NT2/D1 (cell line): ENCODE data around the gene CLSTN3.

Source experiments
- DNase-seq: peaks from one replicate; pipeline ENCODE4 v3.0.0-alpha.2; 2011; ENCODE audit warnings: low read depth, low spot score
- H3K27me3 ChIP-seq: 2 replicates; pipeline ENCODE4 v1.6.0; 2011; ENCODE audit warnings: mild to moderate bottlenecking; ENCODE audit not compliant: insufficient read length, insufficient read depth
- H3K36me3 ChIP-seq: 2 replicates; pipeline ENCODE4 v1.6.1; 2011; ENCODE audit warnings: mild to moderate bottlenecking, low read length, mixed read lengths; ENCODE audit not compliant: insufficient read depth, insufficient read length
- H3K4me1 ChIP-seq: 2 replicates; pipeline ENCODE4 v1.5.1; 2011; ENCODE audit not compliant: insufficient read depth, insufficient read length
- H3K4me3 ChIP-seq: 2 replicates; pipeline ENCODE4 v1.5.1; 2011; ENCODE audit warnings: low read depth; ENCODE audit not compliant: insufficient read length
- H3K9ac ChIP-seq: 2 replicates; pipeline ENCODE4 v1.6.0; 2011; ENCODE audit warnings: low read depth; ENCODE audit not compliant: insufficient read length
- H3K9me3 ChIP-seq: 2 replicates; pipeline ENCODE4 v1.5.1; 2011; ENCODE audit warnings: mild to moderate bottlenecking, low read length; ENCODE audit not compliant: insufficient read depth
- SUZ12 ChIP-seq: IDR thresholded peaks from 2 replicates; pipeline ENCODE4 v1.6.1; 2011; ENCODE audit not compliant: insufficient read length, insufficient read depth; ENCODE audit errors: extremely low read depth
- YY1 ChIP-seq: IDR thresholded peaks from 2 replicates; pipeline ENCODE4 v1.6.1; 2011; ENCODE audit not compliant: insufficient read length, insufficient read depth
- ZNF274 ChIP-seq: IDR thresholded peaks from 2 replicates; pipeline ENCODE4 v1.6.1; 2011; ENCODE audit warnings: mild to moderate bottlenecking, low read depth, low read length

Gene CLSTN3

GRCh38 chr12:7206691-7207090 is 76.5 kb downstream of the CLSTN3 start:
- Histone ChIP-seq H3K9ac (no peak overlapping the region), H3K36me3 (peaks cover 89% of the 10 kb centered on the region), H3K27me3 (no peaks in the 10 kb centered on the region), H3K4me3 (no peak overlapping the region), H3K4me1 (no peaks in the 10 kb centered on the region), H3K9me3 (peaks cover 13% of the 10 kb centered on the region; the same call in 1 of the 2 replicates)
- DNase-seq, result no peak
- TF ChIP-seq SUZ12 (no peak), ZNF274 (no peak), YY1 (no peak)

- TF ChIP-seq SUZ12, result no peak
- no peak for TF ChIP-seq YY1
- TF ChIP-seq ZNF274, result no peak
- no peaks in the 10 kb centered on the region for H3K4me1 ChIP-seq
- H3K4me3 ChIP-seq, result no peak overlapping the region
- peaks cover 22% of the 10 kb centered on the region; the same call in 1 of the 2 replicates for H3K9me3 ChIP-seq
- H3K36me3 ChIP-seq, result peaks cover 82% of the 10 kb centered on the region
- no peak overlapping the region for H3K9ac ChIP-seq
- no peak for DNase-seq
- H3K27me3 ChIP-seq, result no peaks in the 10 kb centered on the region
Observed at GRCh38 chr12:7207866-7208625, 77.9 kb downstream of the CLSTN3 start.
